NCI-H2171 (cell line): ENCODE results near the gene EYS.
A peak's percentile ranks its signal among the peaks of the same experiment; 100 is the strongest.

ENCODE experiments used
- DNase-seq: peaks from one replicate; lab custom pipeline; 2025; lab: John Stamatoyannopoulos, UW

Gene EYS

DNA sequence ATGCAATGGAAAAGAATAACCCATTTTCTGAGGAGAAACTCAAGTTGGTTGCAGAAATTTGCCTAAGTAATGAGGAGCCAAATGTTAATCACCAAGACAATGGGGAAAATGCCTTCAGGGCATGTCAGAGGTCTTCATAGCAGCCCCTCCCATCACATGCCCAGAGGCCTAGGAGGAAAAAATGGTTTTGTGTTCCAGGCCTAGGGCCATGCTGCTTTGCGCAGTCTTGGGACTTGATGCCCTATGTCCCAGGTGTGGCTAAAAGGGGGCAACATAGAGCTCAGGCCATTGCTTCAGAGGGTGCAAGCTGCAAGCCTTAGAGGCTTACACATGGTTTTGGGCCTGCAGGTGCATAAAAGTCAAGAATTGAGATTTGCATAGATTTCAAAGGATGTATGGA is 485.9 kb downstream of the EYS start:
- no peak for DNase-seq

DNA sequence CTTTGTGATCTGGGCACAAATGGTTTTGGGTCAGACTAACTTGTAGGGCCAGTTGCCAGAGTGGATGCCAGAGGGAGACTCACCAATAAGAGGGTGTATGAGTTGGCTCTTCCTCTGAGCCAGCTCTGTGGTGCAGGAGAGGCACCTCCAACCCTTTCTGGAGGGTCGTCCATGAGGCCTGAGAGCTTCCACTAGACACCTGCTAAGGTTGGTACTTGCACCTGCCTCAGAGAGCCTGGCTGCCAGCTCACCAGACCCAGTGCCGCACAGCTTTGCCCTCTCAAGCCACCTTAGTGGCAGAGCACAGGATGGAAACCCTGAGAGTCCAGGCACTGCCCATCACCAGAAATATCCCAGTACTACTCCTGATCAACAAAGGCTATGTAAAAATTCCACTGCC is 504.3 kb downstream of the EYS start:
- no peak for DNase-seq

DNA sequence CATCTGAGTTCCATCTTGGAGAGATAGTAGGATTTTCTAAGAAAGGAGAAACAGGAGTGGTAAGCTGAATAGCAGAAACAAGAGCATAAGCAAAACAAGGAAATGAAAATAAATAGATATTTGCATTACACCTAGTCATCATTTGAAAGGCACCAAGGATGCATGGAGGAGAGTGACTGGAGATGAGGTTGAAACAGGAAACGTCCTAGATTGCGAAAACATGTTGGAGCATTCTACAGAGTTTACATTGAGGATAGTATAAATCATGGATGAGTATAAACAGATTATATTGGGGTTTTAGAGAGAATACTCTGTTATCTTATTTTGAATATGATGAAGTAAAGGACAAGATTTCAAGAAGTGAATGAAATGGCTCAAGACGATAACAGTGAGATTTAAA is 507.3 kb downstream of the EYS start:
- no peak for DNase-seq

DNA sequence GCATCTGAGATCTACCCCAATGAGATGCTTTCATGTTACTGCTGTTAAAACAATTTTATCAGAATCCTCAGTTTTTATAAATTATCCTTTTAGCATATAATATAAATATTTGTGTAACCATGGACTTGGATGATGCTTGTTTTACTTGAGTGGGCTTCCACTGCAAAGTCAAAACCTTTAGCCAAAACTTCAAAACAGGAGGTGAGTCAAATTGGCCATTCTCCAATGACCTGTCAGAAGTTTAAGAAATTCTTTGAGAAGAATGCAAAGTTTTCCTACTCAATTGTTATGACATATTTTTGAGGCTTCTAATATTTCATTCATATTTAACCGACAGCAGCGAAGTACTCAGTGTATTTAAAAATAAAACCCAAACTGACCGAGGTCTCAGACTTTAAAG is 507.9 kb downstream of the EYS start:
- no peak for DNase-seq

DNA sequence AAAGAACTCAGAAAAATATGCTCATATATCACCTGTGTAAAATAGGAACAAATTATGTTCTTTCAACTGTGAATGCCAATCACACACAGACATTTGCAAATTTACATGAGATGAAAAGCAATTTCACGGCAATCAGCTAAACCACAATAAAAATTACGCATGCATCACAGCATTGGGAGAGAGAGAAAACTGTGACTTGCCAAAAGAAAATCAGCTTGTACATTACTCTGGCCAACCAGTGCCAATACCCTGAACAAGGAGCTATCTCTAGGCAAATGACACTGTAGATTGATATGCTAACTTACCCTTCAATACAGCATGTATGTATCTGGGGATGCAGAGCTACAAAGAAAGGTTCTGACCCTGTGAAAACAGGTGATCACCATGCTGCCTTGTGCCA is 515.6 kb downstream of the EYS start:
- no peak for DNase-seq

DNA sequence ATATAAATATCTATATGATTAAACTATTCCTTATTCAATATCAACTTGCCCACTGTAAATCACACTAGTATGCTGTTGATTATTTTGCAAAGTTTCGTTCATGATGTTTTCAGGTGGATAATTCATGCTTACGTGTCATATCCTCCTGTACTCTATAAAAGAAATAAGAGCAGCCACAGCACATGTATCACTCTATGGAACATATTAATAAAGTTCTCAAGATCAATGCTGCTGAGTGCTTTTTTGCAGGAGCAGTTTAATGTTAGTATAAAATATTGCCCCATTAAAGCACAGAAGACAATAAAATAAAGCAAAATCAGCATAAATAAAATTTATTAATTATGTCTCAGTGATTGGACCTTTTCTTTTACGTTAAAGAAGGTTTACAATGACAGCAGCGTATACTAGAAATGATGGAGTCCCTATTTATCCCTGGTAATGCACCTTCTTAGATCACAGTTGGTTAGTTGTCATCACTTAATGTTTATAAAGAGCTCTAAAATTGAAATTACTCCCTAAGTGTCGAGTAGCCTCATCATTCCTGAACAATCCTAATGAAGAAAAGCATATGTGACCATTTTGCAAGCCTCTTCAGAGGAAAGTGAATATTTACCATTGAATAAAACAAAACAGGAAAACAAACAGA is 517.7 kb downstream of the EYS start:
- DNase-seq: no peak

DNA sequence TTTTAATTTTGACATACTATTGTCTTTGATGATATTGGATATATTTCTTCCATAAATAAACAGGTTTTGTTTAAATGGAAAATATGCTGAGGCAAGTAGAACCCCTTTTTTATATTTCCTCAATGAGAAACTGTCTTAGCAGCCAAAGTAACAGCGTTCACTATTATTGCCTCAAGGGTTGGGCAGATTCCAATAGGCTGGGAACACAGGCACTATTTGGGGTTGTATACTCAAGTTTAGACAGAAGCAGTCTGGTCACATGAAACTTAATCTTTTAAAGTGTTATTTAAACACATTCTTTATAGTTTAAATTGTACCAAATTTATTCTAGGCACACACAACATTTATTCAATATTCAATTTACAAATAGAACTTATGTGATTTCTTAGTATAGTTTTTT is 520.2 kb downstream of the EYS start:
- DNase-seq: no peak

DNA sequence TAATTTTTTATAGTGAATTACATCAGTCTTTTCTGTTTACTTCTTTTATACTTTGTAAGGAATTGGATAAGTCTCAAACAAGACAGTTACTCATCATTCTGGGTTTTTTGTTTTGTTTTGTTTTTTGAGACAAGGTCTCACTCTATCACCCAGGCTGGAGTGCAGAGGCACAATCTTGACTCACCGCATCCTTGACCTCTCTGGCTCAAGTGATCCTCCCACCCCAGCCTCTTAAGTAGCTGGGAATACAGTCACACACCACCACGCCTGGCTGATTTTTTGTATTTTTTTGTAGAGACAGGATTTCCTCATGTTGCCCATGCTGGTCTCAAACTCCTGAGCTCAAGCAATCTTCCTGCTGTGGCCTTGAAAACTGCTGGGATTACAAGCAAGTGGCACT is 524.3 kb downstream of the EYS start:
- DNase-seq: peak; percentile 6

DNA sequence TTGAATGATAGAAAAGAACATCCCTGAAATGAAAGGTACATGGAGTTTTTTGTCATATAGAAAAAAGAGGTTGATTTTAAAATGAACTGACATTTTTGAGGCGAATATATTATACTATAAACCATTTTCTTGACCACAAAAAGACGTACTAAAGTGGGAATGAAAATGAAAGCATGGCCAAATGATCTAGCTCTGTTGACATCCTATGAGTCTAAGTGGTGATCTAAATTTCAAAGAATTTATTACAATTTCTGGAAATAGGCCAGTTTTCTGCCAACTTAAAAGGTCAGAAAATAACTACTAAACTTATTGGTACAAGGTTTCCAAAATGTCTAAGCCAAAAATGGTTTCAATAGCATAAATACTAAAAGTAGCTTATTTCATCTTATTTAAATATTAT is 536.8 kb downstream of the EYS start:
- DNase-seq: no peak

DNA sequence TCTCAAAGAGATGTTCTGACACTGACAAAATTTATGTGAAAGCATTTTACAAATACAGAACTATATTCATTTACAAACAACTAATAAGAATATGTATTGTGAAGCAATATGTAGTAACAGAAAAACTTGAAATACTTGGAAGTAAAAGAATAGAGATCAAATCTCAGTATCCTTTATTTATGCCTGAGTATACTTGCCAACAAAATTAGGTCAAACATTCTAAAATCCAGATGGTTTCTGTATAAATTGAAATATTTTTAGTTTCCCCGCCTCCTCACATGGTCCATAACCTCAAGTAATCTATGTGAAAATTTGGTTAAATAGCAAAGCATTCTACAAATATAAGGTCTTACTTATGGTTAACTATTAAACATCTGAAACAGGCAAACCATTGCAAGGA is 545.4 kb downstream of the EYS start:
- DNase-seq: no peak

DNA sequence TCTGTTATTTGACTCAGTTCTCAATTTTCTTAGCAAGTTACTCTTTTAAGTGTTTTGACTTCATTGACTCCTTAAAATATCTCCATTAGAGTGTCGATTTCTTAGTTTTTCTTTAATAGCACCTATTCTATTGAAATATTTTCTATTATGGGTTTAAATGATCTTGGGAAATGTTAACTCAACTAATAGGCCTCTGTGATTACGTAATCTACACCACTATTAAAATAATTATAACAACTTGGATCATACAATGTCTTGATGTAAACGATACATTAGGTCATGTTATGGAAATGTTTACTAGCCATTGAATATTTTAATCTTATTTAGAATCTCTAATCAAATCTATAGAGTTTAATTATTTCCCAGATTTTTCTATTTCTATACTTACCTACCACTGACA is 550.0 kb downstream of the EYS start:
- no peak for DNase-seq

DNA sequence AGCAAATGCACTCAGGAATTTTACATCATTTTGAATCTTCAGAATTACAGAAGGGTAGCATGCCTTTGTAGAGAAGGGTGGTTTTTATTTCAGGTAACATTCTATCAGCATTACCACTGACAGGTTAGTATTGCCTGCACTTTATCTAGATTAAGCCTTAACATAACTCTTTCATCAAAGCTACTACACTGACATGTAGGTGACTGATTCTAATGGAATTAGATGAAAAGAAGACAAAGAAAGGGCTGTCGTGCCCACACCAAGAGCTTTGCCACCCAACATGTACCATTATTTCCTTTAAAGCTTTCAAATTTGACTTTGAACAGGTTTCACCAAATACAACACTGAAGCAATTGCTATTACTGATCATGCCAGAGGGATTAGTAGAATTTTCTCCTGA is 551.9 kb downstream of the EYS start:
- no peak for DNase-seq

DNA sequence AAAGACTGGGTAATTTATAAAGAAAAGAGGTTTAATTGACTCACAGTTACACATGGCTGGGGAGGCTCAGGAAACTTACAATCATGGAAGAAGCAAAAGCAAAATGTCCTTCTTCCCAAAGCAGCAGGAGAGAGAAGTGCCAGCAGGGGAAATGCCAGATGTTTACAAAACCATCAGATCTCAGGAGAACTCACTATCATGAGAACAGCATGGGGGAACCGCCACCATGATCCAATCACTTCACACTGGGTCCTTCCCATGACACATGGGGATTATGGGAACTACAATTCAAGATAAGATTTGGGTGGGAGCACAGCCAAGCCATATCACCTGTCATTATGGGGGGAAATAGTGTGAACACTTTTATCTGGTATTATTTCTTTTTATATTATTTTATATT is 557.2 kb downstream of the EYS start:
- DNase-seq: no peak

DNA sequence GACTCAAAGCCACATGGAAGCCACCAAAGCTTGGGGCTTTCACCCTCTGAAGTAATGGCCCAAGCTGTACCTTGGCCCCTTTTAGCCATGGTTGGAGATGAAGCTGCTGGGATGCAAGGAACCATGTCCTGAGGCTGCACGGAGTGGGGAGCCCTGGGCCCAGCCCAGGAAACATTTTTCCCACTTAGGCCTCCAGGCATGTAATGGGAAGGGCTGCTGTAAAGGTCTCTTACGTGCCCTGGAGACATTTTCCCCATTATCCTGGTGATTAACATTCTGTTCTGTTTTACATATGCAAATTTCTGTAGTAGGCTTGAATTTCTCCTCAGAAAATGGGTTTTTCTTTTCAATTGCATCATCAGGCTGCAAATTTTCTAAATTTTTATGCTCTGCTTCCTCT is 558.2 kb downstream of the EYS start:
- no peak for DNase-seq

DNA sequence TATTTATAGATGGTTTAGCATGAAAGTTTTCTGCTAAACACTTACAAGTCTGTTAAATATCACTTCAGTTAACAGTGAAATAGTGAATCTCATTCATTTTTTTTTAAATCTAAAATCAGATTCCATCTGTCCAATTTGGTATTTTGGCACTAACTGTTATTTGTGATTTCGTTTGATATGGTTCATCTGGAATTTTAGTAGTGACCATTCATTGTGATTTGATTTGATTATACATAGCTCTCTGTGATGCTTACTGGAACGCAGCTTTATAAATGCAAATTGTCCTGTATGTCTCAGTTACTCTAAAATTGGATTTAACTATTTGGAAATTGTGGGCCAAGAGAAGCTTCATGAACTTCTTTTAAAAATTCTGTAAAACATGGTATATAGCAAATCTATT is 571.5 kb downstream of the EYS start:
- no peak for DNase-seq

DNA sequence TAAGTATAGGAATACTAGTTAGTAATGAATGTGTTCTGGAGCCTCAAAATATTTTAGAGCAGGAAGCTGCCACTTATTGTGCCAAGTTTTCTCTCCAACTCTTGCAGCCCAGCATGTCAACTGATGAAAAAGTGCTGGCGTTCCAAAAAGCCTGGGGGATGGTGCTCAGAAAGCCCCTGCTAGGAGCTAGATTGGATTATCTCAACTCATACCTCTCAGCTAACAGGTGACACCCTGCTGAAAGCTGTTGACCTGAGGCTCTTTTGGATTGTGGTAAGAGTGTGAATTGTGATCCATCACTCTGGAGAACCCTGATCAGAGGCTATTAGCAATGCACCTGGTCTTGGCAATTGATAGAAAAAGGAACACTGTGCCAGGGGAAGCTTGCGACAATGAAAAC is 580.4 kb downstream of the EYS start:
- DNase-seq: no peak

DNA sequence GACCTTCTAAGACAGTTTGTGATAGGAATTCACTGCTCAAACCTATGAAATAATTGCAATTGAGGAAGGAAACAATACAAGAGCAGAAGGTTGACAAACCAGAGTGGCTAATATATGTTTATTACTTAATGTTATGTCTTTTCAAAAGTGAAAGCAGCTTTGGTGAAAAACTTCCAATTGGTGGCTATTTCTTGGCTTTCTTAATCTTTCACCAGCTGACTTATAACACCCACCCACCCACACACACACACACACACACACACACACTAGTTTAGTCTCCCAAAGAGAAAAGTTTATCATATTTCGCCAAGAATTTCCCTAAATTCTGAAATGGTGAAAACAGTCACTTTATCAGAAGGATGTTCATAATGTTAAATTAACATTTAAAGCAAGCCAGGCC is 583.5 kb downstream of the EYS start:
- no peak for DNase-seq

DNA sequence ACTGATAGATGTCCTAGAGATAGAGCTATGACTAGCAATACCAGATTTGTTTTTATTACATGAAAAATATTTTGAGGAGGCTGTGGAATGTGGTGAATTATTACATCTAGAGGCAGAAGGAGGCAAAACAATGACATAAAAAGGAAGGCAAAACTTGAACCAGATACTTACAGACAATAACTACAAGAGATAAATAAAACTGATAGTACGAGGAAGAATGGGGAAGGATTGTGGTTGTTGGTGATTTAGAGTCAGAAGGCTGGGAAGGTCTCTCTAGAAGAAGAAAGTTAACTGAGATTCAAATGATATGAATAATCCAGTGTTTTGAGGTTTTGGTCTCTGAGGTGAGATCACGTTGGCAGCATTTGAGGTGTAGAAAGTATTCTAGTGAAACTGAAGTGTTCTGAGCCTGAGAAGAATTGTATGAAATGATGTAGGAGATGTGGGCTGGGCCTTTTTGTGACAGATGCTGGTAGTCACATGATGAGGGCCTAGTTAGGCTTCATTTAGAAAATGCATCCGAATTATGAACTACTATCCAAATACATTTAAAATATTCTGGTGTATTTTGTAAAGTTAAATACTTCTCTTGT is 589.1 kb downstream of the EYS start:
- DNase-seq: no peak

DNA sequence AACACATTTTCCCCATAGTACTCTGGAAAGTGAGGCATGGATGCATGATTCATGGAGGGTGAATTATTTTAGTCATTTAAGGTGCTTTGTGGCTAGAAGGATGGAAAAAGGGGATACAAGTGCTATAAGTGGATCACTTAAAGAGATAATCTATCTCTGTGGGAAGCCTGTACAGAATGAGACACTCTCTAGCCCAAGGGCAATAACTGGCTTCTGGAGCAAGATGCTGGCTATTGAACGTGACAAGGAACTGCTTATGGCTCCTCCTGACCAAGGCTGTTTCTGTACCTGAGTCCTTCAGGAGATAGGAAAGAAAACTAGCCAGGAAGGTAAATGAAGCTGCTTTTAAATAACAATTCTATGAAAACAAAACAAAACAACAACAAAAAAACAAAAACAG is 590.7 kb downstream of the EYS start:
- no peak for DNase-seq

DNA sequence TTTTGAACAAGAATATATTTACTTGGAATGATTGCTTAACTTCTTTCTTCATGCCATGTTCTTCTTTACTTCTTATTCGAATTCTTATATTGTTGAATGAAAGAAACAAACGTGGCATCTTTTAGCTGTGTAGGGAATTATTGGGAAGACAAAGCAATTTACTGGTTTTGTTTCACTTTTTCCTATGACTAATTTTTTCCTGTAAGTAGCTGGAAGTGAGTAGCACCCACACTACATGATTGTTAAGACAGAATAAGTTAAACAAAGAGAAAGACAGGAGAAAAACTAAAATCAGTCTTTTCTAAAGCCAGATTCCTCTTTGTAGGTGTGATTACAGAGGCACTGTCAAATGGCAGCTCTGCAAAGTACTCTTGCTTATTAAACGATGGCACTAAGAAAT is 593.4 kb downstream of the EYS start:
- DNase-seq: no peak

DNA sequence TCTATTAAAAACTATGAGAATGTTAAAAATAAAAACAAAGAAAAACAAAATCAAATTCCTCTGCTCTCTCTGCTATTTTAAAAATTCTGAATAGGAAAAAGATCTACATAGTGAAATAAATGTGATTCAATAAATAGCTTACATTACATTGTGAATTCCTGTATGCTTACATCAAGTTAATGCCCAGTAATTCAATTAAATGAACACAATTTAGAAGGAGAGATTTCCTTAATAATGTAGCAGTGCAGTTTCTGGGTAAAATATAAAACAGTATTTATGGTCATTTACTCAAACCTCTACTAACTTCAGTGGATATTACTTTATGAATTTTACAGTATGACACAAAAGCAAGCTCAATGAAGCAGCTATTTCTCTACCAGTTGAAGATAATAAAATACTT is 594.6 kb downstream of the EYS start:
- DNase-seq: no peak

DNA sequence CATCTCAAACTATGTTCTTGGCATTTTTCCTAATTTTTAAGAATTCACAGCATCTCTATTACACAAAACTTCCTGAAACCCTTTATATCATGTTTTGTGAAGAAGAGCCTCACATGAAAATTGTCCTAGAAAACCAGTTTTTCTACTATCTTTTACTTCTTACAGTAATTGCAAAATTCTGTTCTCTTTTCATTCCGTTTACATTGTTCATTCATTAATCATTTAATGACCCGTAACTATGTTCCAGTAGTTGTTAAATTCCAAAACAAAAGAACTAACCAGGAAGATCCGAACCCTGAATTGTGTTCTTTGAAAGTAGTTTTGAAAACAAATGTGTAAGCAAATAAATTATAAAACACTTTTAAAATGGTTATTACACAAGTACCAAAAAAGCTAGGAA is 597.0 kb downstream of the EYS start:
- no peak for DNase-seq

DNA sequence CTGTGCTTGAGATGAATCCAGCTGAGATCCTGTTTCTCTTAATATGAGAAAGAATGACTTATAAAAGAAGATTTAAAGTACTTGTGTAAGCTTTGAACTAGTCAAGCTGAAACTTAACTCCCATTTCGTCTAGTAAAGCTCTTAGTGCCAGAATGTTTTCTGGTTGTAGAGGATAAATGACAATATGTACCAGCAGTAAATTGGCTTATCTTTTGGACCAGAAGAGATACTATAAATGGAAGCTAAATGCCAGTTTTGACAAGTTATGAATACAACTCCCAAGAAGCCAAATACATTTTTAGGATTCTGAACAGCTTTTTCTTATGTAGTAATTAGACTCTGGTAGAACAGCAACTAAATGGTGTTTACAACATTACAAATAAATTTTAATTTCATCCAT is 608.7 kb downstream of the EYS start:
- DNase-seq: no peak

DNA sequence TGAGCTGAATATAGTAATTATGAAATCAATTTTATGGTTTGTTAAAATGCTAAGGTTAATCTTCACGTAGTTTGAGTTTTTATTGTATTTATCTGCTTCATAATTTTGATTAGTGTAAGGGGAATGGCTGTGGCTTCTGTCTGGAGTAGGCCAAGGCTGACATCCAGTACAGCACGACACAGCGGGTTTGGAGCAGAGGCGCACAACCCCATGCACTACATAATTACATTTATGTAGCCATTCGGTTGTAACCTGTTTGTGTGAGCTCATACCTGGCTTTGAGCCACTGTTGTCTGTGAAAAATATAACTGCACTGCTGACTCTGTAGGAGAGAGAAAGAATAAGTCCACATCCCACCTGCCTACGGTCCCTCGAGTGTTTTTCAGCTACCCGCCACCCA is 615.5 kb downstream of the EYS start:
- DNase-seq: no peak

DNA sequence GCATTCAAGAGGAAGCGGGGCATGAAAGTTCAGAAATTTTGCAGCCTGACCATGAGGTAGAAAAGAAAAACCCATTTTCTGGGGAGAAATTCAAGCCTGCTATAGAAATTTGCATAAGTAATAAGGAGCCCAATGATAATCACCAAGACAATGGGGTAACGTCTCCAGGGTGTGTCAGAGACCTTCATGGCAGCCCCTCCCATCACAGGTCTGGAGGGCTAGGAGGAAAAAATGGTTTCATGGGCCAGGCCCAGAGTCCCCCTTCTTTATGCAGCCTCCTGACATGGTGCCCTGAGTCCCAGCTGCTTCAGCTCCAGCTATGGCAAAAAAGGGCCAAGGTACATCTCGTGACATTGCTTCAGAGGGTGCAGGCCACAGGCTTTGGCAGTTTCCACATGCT is 618.5 kb downstream of the EYS start:
- no peak for DNase-seq
